HEK293T (cell line): ENCODE measurements around the gene NDUFV3.
"Not testable (repeated sequence)": the region's sequence is repeated elsewhere in the genome, so short reads cannot be mapped to it uniquely, and the experiment has no call there.

Source experiments
- CTCF ChIA-PET: fragments of 350-600 bp; formaldehyde crosslinking; extraction: SDS; loops from one replicate; lab custom pipeline; 2021; ENCODE audit warnings: antibody characterized with exemption, inconsistent platforms; lab: Yijun Ruan, JAX
- POLR2A ChIA-PET: fragments of 350-600 bp; formaldehyde crosslinking; extraction: SDS; loops from one replicate; lab custom pipeline; 2020; ENCODE audit warnings: antibody characterized with exemption, inconsistent platforms; lab: Yijun Ruan, JAX
- DNase-seq: peaks from one replicate; pipeline ENCODE4 v3.0.0; 2012; ENCODE audit warnings: mixed read lengths; ENCODE audit errors: extremely low spot score
- ARNT ChIP-seq: fragments of 450-650 bp; IDR thresholded peaks from 2 replicates; pipeline ENCODE4 v1.6.1; 2017; ENCODE audit warnings: mild to moderate bottlenecking
- BHLHE40 ChIP-seq: fragments of 450-650 bp; IDR thresholded peaks from 2 replicates; pipeline ENCODE4 v1.6.1; 2016; ENCODE audit warnings: mild to moderate bottlenecking, moderate library complexity, borderline replicate concordance
- CTBP1 ChIP-seq: fragments of 450-650 bp; IDR thresholded peaks from 2 replicates; pipeline ENCODE4 v1.6.1; 2016; ENCODE audit warnings: borderline replicate concordance
- ELF4 ChIP-seq: fragments of 450-650 bp; IDR thresholded peaks from 2 replicates; pipeline ENCODE4 v1.6.1; 2017; ENCODE audit warnings: antibody characterized with exemption
- FOXA1 ChIP-seq: fragments of 450-650 bp; IDR thresholded peaks from 2 replicates; pipeline ENCODE4 v1.6.1; 2016; ENCODE audit warnings: mild to moderate bottlenecking
- FOXK2 ChIP-seq: fragments of 450-650 bp; IDR thresholded peaks from 2 replicates; pipeline ENCODE4 v1.6.1; 2016; ENCODE audit warnings: mild to moderate bottlenecking
- FOXM1 ChIP-seq: fragments of 450-650 bp; IDR thresholded peaks from 2 replicates; pipeline ENCODE4 v1.6.1; 2017; ENCODE audit warnings: mild to moderate bottlenecking, borderline replicate concordance
- HDGF ChIP-seq: fragments of 450-650 bp; IDR thresholded peaks from 2 replicates; pipeline ENCODE4 v1.6.1; 2017; ENCODE audit warnings: antibody characterized with exemption, borderline replicate concordance
- L3MBTL2 ChIP-seq: fragments of 450-650 bp; conservative IDR thresholded peaks from 2 replicates; pipeline ENCODE4 v1.6.1; 2016; ENCODE audit warnings: mild to moderate bottlenecking
- LEF1 ChIP-seq: fragments of 450-650 bp; IDR thresholded peaks from 2 replicates; pipeline ENCODE4 v1.6.1; 2017; ENCODE audit warnings: mild to moderate bottlenecking, borderline replicate concordance
- NFRKB ChIP-seq: fragments of 450-650 bp; IDR thresholded peaks from 2 replicates; pipeline ENCODE4 v1.6.1; 2016; ENCODE audit warnings: mild to moderate bottlenecking, moderate library complexity
- SP1 ChIP-seq: fragments of 450-650 bp; IDR thresholded peaks from 2 replicates; pipeline ENCODE4 v1.6.1; 2017
- SUZ12 ChIP-seq: fragments of 450-650 bp; IDR thresholded peaks from 2 replicates; pipeline ENCODE4 v1.6.1; 2016; ENCODE audit warnings: mild to moderate bottlenecking
- TARDBP ChIP-seq: fragments of 450-650 bp; IDR thresholded peaks from 2 replicates; pipeline ENCODE4 v1.6.1; 2016
- ZNF384 ChIP-seq: fragments of 450-650 bp; IDR thresholded peaks from 2 replicates; pipeline ENCODE4 v1.6.1; 2016
- TF ChIP-seq, protein P1 (sequence below): fragments of 450-650 bp; IDR thresholded peaks from 2 replicates; pipeline ENCODE4 v1.6.1; 2016

Gene NDUFV3

DNA sequence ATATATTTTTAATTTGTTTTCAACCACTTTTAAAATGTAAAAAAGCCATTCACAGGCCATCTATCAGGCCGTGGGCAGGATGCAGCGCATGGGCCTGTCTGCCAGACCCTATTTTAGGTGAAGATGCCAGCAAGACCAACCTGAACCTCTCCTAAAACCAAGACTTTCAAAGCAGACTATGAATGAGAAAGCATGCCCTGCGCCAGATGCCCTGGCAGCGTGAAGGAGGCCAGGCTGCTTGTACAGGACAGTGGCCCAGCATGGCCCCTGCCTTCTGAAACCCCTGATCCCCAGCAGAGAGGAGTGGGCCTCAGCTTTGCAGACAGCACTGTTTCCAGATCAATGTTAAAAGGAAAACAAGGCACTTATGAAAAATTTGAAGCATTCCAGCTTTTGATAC is 45.4 kb upstream of the NDUFV3 start:
- CTCF ChIA-PET, result no interaction called here
- TF ChIP-seq LEF1 (no peak), FOXM1 (no peak), FOXK2 (no peak), ELF4 (no peak), ARNT (no peak), CTBP1 (no peak), SP1 (no peak), HDGF (no peak)
- DNase-seq, result no peak
- POLR2A ChIA-PET, result no interaction called here

DNA sequence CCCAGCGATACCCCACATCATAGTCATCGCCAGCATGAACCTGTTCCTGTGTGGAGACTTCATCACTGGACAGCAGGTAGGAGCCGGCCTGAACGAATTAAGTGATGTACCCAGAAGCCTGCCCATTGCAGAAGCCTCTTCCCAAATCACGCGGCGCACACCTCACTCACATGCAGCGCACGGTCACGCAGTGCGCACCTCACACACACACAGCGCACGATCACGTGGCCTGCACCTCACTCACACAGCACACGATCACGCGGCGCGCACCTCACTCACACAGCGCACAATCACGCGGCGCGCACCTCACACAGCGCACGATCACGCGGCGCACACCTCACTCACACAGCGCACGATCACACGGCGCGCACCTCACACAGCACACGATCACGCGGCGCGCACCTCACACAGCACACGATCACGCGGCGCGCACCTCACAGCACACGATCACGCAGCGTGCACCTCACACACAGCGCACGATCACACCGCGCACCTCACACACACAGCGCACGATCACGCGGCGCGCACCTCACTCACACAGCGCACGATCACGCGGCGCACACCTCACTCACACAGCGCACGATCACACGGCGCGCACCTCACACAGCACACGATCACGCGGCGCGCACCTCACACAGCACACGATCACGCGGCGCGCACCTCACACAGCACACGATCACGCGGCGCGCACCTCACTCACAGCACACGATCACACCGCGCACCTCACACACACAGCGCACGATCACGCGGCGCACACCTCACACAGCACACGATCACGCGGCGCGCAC is 44.8 kb upstream of the NDUFV3 start:
- TF ChIP-seq TARDBP, result 0 out of 2 replicates have a peak, but pooled peaks have one; percentile 14
- POLR2A ChIA-PET, CTCF ChIA-PET, DNase-seq: not testable (repeated sequence)

DNA sequence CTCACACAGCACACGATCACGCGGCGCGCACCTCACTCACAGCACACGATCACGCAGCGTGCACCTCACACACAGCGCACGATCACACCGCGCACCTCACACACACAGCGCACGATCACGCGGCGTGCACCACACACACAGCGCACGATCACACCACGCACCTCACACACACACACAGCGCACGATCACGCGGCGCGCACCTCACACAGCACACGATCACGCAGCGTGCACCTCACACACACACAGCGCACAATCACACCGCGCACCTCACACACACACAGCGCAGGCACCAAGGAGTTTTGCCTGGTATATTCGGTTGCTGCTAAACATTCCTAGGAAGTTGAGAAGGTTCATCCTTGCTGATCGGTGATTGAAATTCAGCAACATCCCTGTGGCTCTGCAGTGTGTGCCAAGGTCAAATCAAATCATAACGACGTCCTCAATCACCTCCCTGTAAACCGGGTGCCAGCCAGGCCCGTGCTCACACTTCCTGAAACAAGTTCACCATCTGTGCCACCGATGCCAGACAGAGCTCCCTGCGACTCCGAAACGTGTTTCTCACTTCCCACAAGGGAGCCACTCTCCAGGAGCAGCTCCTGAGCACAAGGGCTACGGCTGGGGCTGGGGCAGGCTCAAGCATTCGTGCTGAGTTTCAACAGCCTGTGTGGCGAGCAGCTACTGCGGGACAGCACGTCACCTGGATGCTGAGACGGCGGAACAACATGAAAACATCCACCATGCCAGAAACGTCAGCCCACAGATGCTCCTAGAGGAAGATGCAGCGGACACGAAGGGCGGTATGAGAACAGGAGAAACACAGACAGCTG is 44.0 kb upstream of the NDUFV3 start:
- no peak for DNase-seq
- TF ChIP-seq FOXM1, result no peak
- TF ChIP-seq SUZ12, result no peak
- TF ChIP-seq, protein P1, sequence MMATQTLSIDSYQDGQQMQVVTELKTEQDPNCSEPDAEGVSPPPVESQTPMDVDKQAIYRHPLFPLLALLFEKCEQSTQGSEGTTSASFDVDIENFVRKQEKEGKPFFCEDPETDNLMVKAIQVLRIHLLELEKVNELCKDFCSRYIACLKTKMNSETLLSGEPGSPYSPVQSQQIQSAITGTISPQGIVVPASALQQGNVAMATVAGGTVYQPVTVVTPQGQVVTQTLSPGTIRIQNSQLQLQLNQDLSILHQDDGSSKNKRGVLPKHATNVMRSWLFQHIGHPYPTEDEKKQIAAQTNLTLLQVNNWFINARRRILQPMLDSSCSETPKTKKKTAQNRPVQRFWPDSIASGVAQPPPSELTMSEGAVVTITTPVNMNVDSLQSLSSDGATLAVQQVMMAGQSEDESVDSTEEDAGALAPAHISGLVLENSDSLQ, result no peak
- no peak for TF ChIP-seq TARDBP
- TF ChIP-seq L3MBTL2, result no peak
- TF ChIP-seq ZNF384, result no peak
- no peak for TF ChIP-seq BHLHE40
- TF ChIP-seq SP1, result no peak
- TF ChIP-seq ELF4, result no peak
- TF ChIP-seq NFRKB, result no peak
- TF ChIP-seq FOXK2, result no peak
- TF ChIP-seq LEF1, result no peak
- TF ChIP-seq HDGF, result no peak
- no peak for TF ChIP-seq CTBP1
- no peak for TF ChIP-seq ARNT
- no peak for TF ChIP-seq FOXA1
- POLR2A ChIA-PET, result no interaction called here
- CTCF ChIA-PET, result no interaction called here

DNA sequence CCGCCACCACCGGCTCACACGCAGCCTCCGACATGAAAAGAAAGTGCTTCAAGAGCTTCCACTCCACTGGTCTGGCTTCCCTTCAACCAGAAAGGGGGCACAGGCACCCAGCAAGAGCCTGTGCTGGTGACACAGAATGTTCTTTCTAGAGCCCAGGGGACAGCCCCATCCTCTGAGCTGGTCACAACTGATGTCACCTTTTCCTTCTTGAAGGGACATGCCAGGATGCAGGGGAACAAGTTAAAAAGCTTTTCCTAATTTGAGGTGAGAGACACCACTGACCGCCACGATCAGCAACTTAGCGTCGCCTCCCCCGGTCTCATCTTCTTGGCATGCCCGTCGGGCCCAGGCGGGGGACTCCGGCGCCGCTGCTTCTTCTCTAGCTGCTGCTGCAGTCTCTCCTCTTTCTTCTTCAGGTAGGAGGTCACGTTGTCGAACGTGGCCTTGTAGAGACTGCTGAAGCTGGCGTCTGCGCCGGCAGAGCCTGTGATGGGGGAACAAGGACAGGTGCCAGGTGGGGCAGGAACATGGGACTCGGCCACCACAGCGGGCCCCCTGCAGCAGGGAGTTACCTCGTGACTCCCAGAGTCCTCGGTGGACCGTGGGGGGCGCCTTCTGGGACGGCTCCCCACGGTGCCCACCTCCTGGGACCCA is 43.2 kb upstream of the NDUFV3 start:
- TF ChIP-seq, protein P1, result no peak
- no peak for TF ChIP-seq CTBP1
- no peak for TF ChIP-seq ZNF384
- no peak for TF ChIP-seq HDGF
- TF ChIP-seq ARNT, result no peak
- no peak for TF ChIP-seq SP1
- no peak for TF ChIP-seq ELF4
- no peak for TF ChIP-seq BHLHE40
- no peak for TF ChIP-seq FOXK2
- no peak for TF ChIP-seq TARDBP
- DNase-seq, result no peak
- ChIA-PET CTCF (interaction anchor here (0.7 kb wide), 1 partner anchor 264 kb away, joined by 3 read pairs; no protein-coding TSS in a partner anchor), POLR2A (no interaction called here)

DNA sequence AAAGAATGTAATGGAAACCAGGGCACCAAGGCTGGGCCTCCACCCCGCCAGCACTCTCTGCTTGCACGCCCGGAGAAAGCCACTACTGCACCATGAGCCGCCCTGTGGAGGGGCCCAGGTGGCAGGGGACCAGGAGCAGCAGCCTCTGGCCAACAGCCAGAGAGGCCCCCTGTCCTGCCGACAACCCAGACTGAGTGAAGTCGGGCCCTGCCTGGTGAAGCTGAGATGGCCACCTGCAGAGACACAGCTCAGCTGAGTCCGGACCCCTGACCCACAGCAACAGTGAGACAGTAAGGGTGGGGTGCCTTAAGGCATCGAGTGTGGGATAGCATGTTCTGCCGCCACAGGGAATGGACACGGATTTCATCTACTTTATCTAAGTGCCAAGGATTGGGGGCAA is 42.6 kb upstream of the NDUFV3 start:
- CTCF ChIA-PET, result interaction anchor here (0.7 kb wide), 1 partner anchor 264 kb away, joined by 3 read pairs; no protein-coding TSS in a partner anchor
- DNase-seq, result no peak
- TF ChIP-seq BHLHE40 (no peak), HDGF (no peak), ARNT (no peak), L3MBTL2 (no peak), SUZ12 (no peak), FOXK2 (no peak), FOXM1 (no peak), ELF4 (no peak), TARDBP (no peak), LEF1 (no peak), FOXA1 (no peak), SP1 (no peak), ZNF384 (no peak), CTBP1 (no peak), NFRKB (no peak)
- TF ChIP-seq, protein P1, result no peak
- POLR2A ChIA-PET, result no interaction called here
